GM06990 (cell line): Measurements from ENCODE around the gene IFT57.

ENCODE experiments used
- DNase-seq: peaks from one replicate; pipeline ENCODE4 v3.0.0-alpha.2; 2011; ENCODE audit not compliant: insufficient read length; ENCODE audit errors: extremely low read depth
- H3K27me3 ChIP-seq: replicated peaks from 2 replicates; pipeline ENCODE4 v1.6.0; 2011; ENCODE audit warnings: low read length; ENCODE audit not compliant: control insufficient read depth, insufficient read depth
- H3K36me3 ChIP-seq: 2 replicates; pipeline ENCODE4 v1.5.1; 2011; ENCODE audit warnings: low read length; ENCODE audit not compliant: control insufficient read depth, insufficient read depth
- H3K4me3 ChIP-seq: replicated peaks from 2 replicates; pipeline ENCODE4 v1.5.1; 2011; ENCODE audit warnings: low read depth, mild to moderate bottlenecking, control low read depth, low read length
- CTCF ChIP-seq: IDR thresholded peaks from 2 replicates; pipeline ENCODE4 v1.5.1; 2011; ENCODE audit warnings: low read length, control low read depth, mild to moderate bottlenecking, inconsistent platforms; ENCODE audit not compliant: insufficient read depth, poor library complexity, severe bottlenecking

Gene IFT57

GRCh38 chr3:108136561-108137459 is 85.4 kb downstream of the IFT57 start:
- Histone ChIP-seq H3K36me3 (peaks cover 13% of the 10 kb centered on the region), H3K27me3 (no peaks in the 10 kb centered on the region), H3K4me3 (no peak overlapping the region)
- DNase-seq: no peak
- no peak for TF ChIP-seq CTCF

GRCh38 chr3:108134555-108134880 is 87.7 kb downstream of the IFT57 start:
- no peak for DNase-seq
- H3K36me3 ChIP-seq: peaks cover 13% of the 10 kb centered on the region
- no peak overlapping the region for H3K4me3 ChIP-seq

GRCh38 chr3:108133858-108134554 is 88.2 kb downstream of the IFT57 start:
- TF ChIP-seq CTCF: no peak
- H3K36me3 ChIP-seq: peaks cover 13% of the 10 kb centered on the region
- no peak for DNase-seq
- H3K4me3 ChIP-seq: no peak overlapping the region
- H3K27me3 ChIP-seq: no peaks in the 10 kb centered on the region

More at GRCh38 chr3:108134555-108134880, 87.7 kb downstream of the IFT57 start:
- no peak for TF ChIP-seq CTCF
- H3K27me3 ChIP-seq: no peaks in the 10 kb centered on the region

- Histone ChIP-seq H3K36me3 (peaks cover 13% of the 10 kb centered on the region), H3K4me3 (no peak overlapping the region; the same call in 1 of the 2 replicates), H3K27me3 (no peaks in the 10 kb centered on the region)
- TF ChIP-seq CTCF: no peak
- DNase-seq: no peak
These were observed 89.2 kb downstream of the IFT57 start for GRCh38 chr3:108133048-108133369.

GRCh38 chr3:108131475-108132134 is 90.6 kb downstream of the IFT57 start:
- no peak for DNase-seq
- Histone ChIP-seq H3K36me3 (peaks cover 8% of the 10 kb centered on the region), H3K4me3 (peak overlapping the region; percentile 0; the same call in 1 of the 2 replicates)

More at GRCh38 chr3:108131475-108132134, 90.6 kb downstream of the IFT57 start:
- no peak for TF ChIP-seq CTCF
- no peaks in the 10 kb centered on the region for H3K27me3 ChIP-seq
